K562 (cell line): ENCODE data around the gene CHCHD1. TPM values are rescaled to one million over a fixed set of nuclear protein-coding genes. Genes with fewer than 3 reads are reported as not detected.
A peak's percentile ranks its signal among the peaks of the same experiment; 100 is the strongest.

ENCODE experiments used
- ATAC-seq: fragments of 200-7000 bp; cut with Tn5 transposase; 3 replicates; pipeline ENCODE4 v1.9.1; 2020; ENCODE audit warnings: moderate library complexity
- BruUV-seq: library from RNA; stranded (reverse); fragments of 400-500 nt; replicated peaks from 2 replicates; lab custom pipeline; 2021; lab: Mats Ljungman, UMichigan
- CTCF ChIA-PET: fragments of 300-600 bp; formaldehyde crosslinking; extraction: SDS; loops from one replicate; lab custom pipeline; 2021; ENCODE audit warnings: low intra/inter-chr PET ratio; lab: Yijun Ruan, JAX
- POLR2A ChIA-PET: fragments of 300-600, 350-650 bp; sonication (Branson Sonifier 250); formaldehyde crosslinking; extraction: SDS; loops from one replicate; lab custom pipeline; 2021; ENCODE audit warnings: antibody characterized with exemption, inconsistent platforms; lab: Yijun Ruan, JAX
- DNase-seq, 4 experiments: peaks; one replicate each; pipeline versions ENCODE4 v3.0.0 to v3.0.0-alpha.2; 2011 to 2018; ENCODE audit warnings: low spot score in 3 of 4, mixed read lengths in 3 of 4; ENCODE audit errors: extremely low read depth in 1 of 4
- FAIRE-seq: peaks from 2 replicates; lab custom pipeline; 2011; peaks lifted over from hg19 to GRCh38; lab: Jason Lieb, UNC
- H2AFZ ChIP-seq: 2 replicates; pipeline ENCODE4 v1.6.0; 2011; ENCODE audit warnings: low read depth, low read length, control low read depth, inconsistent platforms
- H3K27ac ChIP-seq: fragments of 200-600 bp; 3 replicates; pipeline ENCODE4 v1.8.0; 2011; ENCODE audit warnings: low read depth, mild to moderate bottlenecking, control low read depth, inconsistent platforms, low read length, moderate library complexity, mixed read lengths; ENCODE audit errors: extremely low read depth
- H3K27me3 ChIP-seq, 2 experiments: fragments of 300-600 bp in 1 of 2; 2 replicates in 1 of 2; 3 replicates in 1 of 2; pipeline versions ENCODE4 v1.6.0 to v1.8.0; 2011; ENCODE audit warnings: inconsistent platforms in 2 of 2, low read length in 2 of 2, mild to moderate bottlenecking in 1 of 2, mixed read lengths in 1 of 2, moderate library complexity in 1 of 2; ENCODE audit not compliant: control insufficient read depth in 2 of 2, insufficient read depth in 2 of 2
- H3K36me3 ChIP-seq: fragments of 300-600 bp; 3 replicates; pipeline ENCODE4 v1.8.0; 2011; ENCODE audit warnings: mild to moderate bottlenecking, low read length, inconsistent platforms; ENCODE audit not compliant: control insufficient read depth, insufficient read depth
- H3K4me1 ChIP-seq, 2 experiments: fragments of 200-600 bp in 1 of 2; replicated peaks in 1 of 2; 2 replicates in 1 of 2; 3 replicates in 1 of 2; pipeline versions ENCODE4 v1.5.1 to v1.8.0; 2011; ENCODE audit warnings: inconsistent platforms in 2 of 2, low read length in 2 of 2, mild to moderate bottlenecking in 1 of 2, mixed read lengths in 1 of 2, moderate library complexity in 1 of 2; ENCODE audit not compliant: control insufficient read depth in 2 of 2, insufficient read depth in 2 of 2
- H3K4me2 ChIP-seq: 2 replicates; pipeline ENCODE4 v1.6.1; 2011; ENCODE audit warnings: low read length, control low read depth, inconsistent platforms, mixed read lengths; ENCODE audit not compliant: insufficient read depth
- H3K4me3 ChIP-seq: fragments of 200-600 bp; sonication (generic), shearing (Covaris generic); 2 replicates; pipeline ENCODE4 v1.5.1; 2016; ENCODE audit warnings: control low read depth, inconsistent platforms
- H3K79me2 ChIP-seq: fragments of 200-600 bp; 3 replicates; pipeline ENCODE4 v1.8.0; 2011; ENCODE audit warnings: low read length, inconsistent platforms; ENCODE audit not compliant: control insufficient read depth, insufficient read depth
- H3K9ac ChIP-seq, 2 experiments: 2 replicates each; pipeline versions ENCODE4 v1.6.0 to v1.6.1; 2011; ENCODE audit warnings: low read depth in 2 of 2, low read length in 2 of 2, control low read depth in 1 of 2, inconsistent platforms in 1 of 2, mild to moderate bottlenecking in 1 of 2, mixed read lengths in 1 of 2; ENCODE audit not compliant: insufficient read depth in 1 of 2
- H3K9me1 ChIP-seq: one replicate; pipeline ENCODE4 v1.6.0; 2011; ENCODE audit warnings: inconsistent platforms, mild to moderate bottlenecking, low read length, moderate library complexity; ENCODE audit not compliant: control insufficient read depth, insufficient read depth
- H3K9me3 ChIP-seq: replicated peaks from 2 replicates; pipeline ENCODE4 v1.5.1; 2011; ENCODE audit warnings: low read depth, low read length, inconsistent platforms; ENCODE audit not compliant: control insufficient read depth, insufficient read depth
- H4K20me1 ChIP-seq: replicated peaks from 2 replicates; pipeline ENCODE4 v1.6.1; 2011; ENCODE audit warnings: low read length, inconsistent platforms, mixed read lengths; ENCODE audit not compliant: control insufficient read depth, insufficient read depth
- BRCA1 ChIP-seq, 2 experiments: fragments of 450-650 bp in 1 of 2; sonication (generic) in 1 of 2; formaldehyde crosslinking in 1 of 2; IDR thresholded peaks; 2 replicates each; pipeline versions ENCODE4 v1.5.0 to v1.6.1; 2017 to 2020; ENCODE audit warnings: mild to moderate bottlenecking in 1 of 2, missing genetic modification reagents in 1 of 2
- CBX3 ChIP-seq, 2 experiments: IDR thresholded peaks; 1 replicate in 1 of 2; 2 replicates in 1 of 2; pipeline ENCODE4 v1.6.1; 2012; ENCODE audit warnings: inconsistent platforms in 2 of 2, low read length in 2 of 2, borderline replicate concordance in 1 of 2, control low read depth in 1 of 2
- DMBX1 ChIP-seq: fragments of 250-450 bp; sonication (Bioruptor Pico); IDR thresholded peaks from 2 replicates; pipeline ENCODE4 v1.8.0; 2022; ENCODE audit warnings: inconsistent platforms, mild to moderate bottlenecking, moderate library complexity, borderline replicate concordance
- MECOM ChIP-seq: fragments of 250-450 bp; sonication (Bioruptor Pico); IDR thresholded peaks from 2 replicates; pipeline ENCODE4 v1.8.0; 2022; ENCODE audit warnings: inconsistent platforms
- NFRKB ChIP-seq: fragments of 450-650 bp; IDR thresholded peaks from 2 replicates; pipeline ENCODE4 v1.6.1; 2016; ENCODE audit warnings: low read depth
- PRPF4 ChIP-seq: fragments of 200-400 bp; formaldehyde crosslinking; IDR thresholded peaks from one replicate; pipeline ENCODE4 v1.6.1; 2017; ENCODE audit warnings: low read length, low read depth, mild to moderate bottlenecking; ENCODE audit not compliant: insufficient read depth, poor library complexity, severe bottlenecking
- SIX5 ChIP-seq, 2 experiments: IDR thresholded peaks; 2 replicates each; pipeline ENCODE4 v1.6.1; 2011; ENCODE audit warnings: low read length in 2 of 2, borderline replicate concordance in 1 of 2, low read depth in 1 of 2, mild to moderate bottlenecking in 1 of 2, moderate library complexity in 1 of 2; ENCODE audit not compliant: insufficient read depth in 1 of 2
- STAT5A ChIP-seq: IDR thresholded peaks from 2 replicates; pipeline ENCODE4 v1.6.1; 2012; ENCODE audit warnings: low read length, inconsistent platforms, borderline replicate concordance
- THRAP3 ChIP-seq: fragments of 450-650 bp; IDR thresholded peaks from 2 replicates; pipeline ENCODE4 v1.6.1; 2016; ENCODE audit warnings: mild to moderate bottlenecking, inconsistent platforms, borderline replicate concordance
- ZFP30 ChIP-seq: fragments of 250-450 bp; sonication (Bioruptor Pico); IDR thresholded peaks from 2 replicates; pipeline ENCODE4 v1.8.0; 2022; ENCODE audit warnings: moderate library complexity, mild to moderate bottlenecking, inconsistent platforms, borderline replicate concordance
- WGBS: fragments of 100-300 bp; shearing (Covaris generic); methylation state at CpG from one replicate; pipeline ENCODE4 v1.1.6; 2016; ENCODE audit warnings: low coverage, mixed read lengths; ENCODE audit not compliant: insufficient coverage; ENCODE audit errors: missing lambda C conversion rate; 5-methylcytosine and 5-hydroxymethylcytosine counted together
- in situ Hi-C: fragments of 300-500 bp; cut with MboI; formaldehyde crosslinking; loops from 4 replicates; pipeline ENCODE4 v1.15.0; 2018; ENCODE audit warnings: inconsistent platforms, mixed read lengths
- intact Hi-C: fragments of 100-400 bp; cut with micrococcal nuclease; formaldehyde crosslinking; loops from 2 replicates; pipeline ENCODE4 v1.14.2; 2022
- polyA plus RNA-seq, 8 experiments: library from polyadenylated mRNA; depleted of rRNA in 4 of 8; stranded (reverse) in 5 of 8; unstranded in 3 of 8; fragments of >200 nt; fragmentation: Nextera tagmentation in 2 of 8; fragmentation: Illumina TruSeq in 1 of 8; extraction: Ambion mirVana in 2 of 8; extraction: Trizol in 1 of 8; gene quantifications; 2 replicates each; pipeline versions ENCODE4 v1.2.1 to v1.2.3, GENCODE V29; 2011 to 2014; ENCODE audit warnings: inconsistent platforms in 1 of 8, missing spikeins in 1 of 8
- total RNA-seq, 7 experiments: library from RNA; depleted of rRNA in 6 of 7; stranded (reverse); fragments of >200 nt in 6 of 7; fragmentation: Illumina TruSeq in 2 of 7; extraction: Trizol in 2 of 7; gene quantifications; 2 replicates each; pipeline versions ENCODE4 v1.2.1 to v1.2.3, GENCODE V29; 2011 to 2021; ENCODE audit warnings: low replicate concordance in 1 of 7
- TF ChIP-seq, protein P1 (sequence below): sonication (generic); formaldehyde crosslinking; IDR thresholded peaks from 2 replicates; pipeline ENCODE4 v1.8.1; 2023; ENCODE audit warnings: missing genetic modification reagents, mild to moderate bottlenecking, borderline replicate concordance
- TF ChIP-seq, protein P2 (sequence below): fragments of 250-450 bp; sonication (Bioruptor Pico); IDR thresholded peaks from 2 replicates; pipeline ENCODE4 v1.5.0; 2020; ENCODE audit warnings: mild to moderate bottlenecking
- TF ChIP-seq, protein P3 (sequence below): fragments of 250-450 bp; sonication (Bioruptor Pico); IDR thresholded peaks from 2 replicates; pipeline ENCODE4 v1.8.0; 2021; ENCODE audit warnings: mild to moderate bottlenecking, moderate library complexity

Gene CHCHD1
- total and polyA plus RNA-seq, 9 of the 15 experiments (the other 6 are each of a cell fraction or from before 2014, with no cell fraction given): 52.9 to 126 (median 83.4) TPM

DNA sequence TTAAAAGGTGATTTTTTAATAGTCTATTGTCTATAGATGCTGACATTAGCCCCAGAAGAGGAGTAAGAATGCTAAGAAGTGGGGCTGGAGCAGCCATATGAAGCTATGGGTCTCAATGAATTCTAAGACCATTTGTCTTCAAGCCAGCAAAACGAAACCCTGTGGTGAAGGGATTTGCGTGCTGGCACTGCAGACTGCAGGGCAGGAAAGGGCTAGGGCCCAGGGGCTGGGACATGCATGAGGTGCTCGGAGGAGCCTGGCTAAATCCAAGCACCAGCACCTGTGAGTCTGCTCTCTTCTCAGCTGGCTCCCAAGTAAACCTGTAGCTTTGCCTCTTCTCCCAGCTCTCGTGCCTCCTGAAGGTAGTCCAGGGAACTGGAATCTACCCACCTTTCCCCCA lies 30.8 kb downstream of the CHCHD1 start:
- H3K4me2 ChIP-seq: no peak overlapping the region
- peaks cover 13% of the 10 kb centered on the region for H3K79me2 ChIP-seq
- H3K9me3 ChIP-seq: no peaks in the 10 kb centered on the region
- FAIRE-seq: no peak
- H3K27me3 ChIP-seq: no peaks in the 10 kb centered on the region
- H3K4me3 ChIP-seq: no peak overlapping the region
- no peak overlapping the region for H2AFZ ChIP-seq
- CTCF ChIA-PET: no interaction called here
- intact Hi-C loops (no loop called here), in situ Hi-C loops (no loop called here)
- peaks cover 46 to 55% of the 10 kb centered on the region in 2 experiments for H3K4me1 ChIP-seq
- no peaks in the 10 kb centered on the region for H3K9me1 ChIP-seq
- 85% methylated on average over 4 of the region's 4 CpGs for WGBS
- POLR2A ChIA-PET: interaction anchor here (0.7 to 2.7 kb wide), 2 partner anchors 10 to 159 kb away, joined by 3 to 8 read pairs; no protein-coding TSS in a partner anchor
- no peak overlapping the region for H3K27ac ChIP-seq
- no peaks in the 10 kb centered on the region for H4K20me1 ChIP-seq
- no peak for ATAC-seq
- BruUV-seq: no TSS peak
- peak overlapping the region in 1 of 2 experiments; percentile 73; a peak in 1 of 4 replicates for H3K9ac ChIP-seq
- no peak for DNase-seq
- H3K36me3 ChIP-seq: peaks cover 43% of the 10 kb centered on the region; the same call in 1 of the 3 replicates
- no peak for TF ChIP-seq THRAP3
- no peak for TF ChIP-seq NFRKB
- TF ChIP-seq, protein P1, sequence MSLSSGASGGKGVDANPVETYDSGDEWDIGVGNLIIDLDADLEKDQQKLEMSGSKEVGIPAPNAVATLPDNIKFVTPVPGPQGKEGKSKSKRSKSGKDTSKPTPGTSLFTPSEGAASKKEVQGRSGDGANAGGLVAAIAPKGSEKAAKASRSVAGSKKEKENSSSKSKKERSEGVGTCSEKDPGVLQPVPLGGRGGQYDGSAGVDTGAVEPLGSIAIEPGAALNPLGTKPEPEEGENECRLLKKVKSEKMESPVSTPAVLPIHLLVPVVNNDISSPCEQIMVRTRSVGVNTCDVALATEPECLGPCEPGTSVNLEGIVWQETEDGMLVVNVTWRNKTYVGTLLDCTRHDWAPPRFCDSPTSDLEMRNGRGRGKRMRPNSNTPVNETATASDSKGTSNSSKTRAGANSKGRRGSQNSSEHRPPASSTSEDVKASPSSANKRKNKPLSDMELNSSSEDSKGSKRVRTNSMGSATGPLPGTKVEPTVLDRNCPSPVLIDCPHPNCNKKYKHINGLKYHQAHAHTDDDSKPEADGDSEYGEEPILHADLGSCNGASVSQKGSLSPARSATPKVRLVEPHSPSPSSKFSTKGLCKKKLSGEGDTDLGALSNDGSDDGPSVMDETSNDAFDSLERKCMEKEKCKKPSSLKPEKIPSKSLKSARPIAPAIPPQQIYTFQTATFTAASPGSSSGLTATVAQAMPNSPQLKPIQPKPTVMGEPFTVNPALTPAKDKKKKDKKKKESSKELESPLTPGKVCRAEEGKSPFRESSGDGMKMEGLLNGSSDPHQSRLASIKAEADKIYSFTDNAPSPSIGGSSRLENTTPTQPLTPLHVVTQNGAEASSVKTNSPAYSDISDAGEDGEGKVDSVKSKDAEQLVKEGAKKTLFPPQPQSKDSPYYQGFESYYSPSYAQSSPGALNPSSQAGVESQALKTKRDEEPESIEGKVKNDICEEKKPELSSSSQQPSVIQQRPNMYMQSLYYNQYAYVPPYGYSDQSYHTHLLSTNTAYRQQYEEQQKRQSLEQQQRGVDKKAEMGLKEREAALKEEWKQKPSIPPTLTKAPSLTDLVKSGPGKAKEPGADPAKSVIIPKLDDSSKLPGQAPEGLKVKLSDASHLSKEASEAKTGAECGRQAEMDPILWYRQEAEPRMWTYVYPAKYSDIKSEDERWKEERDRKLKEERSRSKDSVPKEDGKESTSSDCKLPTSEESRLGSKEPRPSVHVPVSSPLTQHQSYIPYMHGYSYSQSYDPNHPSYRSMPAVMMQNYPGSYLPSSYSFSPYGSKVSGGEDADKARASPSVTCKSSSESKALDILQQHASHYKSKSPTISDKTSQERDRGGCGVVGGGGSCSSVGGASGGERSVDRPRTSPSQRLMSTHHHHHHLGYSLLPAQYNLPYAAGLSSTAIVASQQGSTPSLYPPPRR: no peak
- TF ChIP-seq PRPF4: no peak
- no peak for TF ChIP-seq MECOM (CRISPR knock-in tag)
- no peak for TF ChIP-seq SIX5 (IDR thresholded peaks at IDR 0.05; ENCODE audit: borderline replicate concordance in 1 of 2, insufficient read depth in 1 of 2, low read depth in 1 of 2, low read length in 2 of 2)
- TF ChIP-seq, protein P2, sequence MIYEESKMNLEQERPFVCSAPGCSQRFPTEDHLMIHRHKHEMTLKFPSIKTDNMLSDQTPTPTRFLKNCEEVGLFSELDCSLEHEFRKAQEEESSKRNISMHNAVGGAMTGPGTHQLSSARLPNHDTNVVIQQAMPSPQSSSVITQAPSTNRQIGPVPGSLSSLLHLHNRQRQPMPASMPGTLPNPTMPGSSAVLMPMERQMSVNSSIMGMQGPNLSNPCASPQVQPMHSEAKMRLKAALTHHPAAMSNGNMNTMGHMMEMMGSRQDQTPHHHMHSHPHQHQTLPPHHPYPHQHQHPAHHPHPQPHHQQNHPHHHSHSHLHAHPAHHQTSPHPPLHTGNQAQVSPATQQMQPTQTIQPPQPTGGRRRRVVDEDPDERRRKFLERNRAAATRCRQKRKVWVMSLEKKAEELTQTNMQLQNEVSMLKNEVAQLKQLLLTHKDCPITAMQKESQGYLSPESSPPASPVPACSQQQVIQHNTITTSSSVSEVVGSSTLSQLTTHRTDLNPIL (CRISPR knock-in tag): no peak
- TF ChIP-seq STAT5A: no peak
- TF ChIP-seq BRCA1 (IDR thresholded peaks at IDR 0.05): no peak
- TF ChIP-seq BRCA1 (CRISPR knock-in tag; IDR thresholded peaks at IDR 0.05): no peak
- no peak for TF ChIP-seq CBX3 (IDR thresholded peaks at IDR 0.05; ENCODE audit: borderline replicate concordance in 1 of 2, low read length in 2 of 2)
- TF ChIP-seq DMBX1 (CRISPR knock-in tag): no peak
- TF ChIP-seq ZFP30 (CRISPR knock-in tag): no peak
- TF ChIP-seq, protein P3, sequence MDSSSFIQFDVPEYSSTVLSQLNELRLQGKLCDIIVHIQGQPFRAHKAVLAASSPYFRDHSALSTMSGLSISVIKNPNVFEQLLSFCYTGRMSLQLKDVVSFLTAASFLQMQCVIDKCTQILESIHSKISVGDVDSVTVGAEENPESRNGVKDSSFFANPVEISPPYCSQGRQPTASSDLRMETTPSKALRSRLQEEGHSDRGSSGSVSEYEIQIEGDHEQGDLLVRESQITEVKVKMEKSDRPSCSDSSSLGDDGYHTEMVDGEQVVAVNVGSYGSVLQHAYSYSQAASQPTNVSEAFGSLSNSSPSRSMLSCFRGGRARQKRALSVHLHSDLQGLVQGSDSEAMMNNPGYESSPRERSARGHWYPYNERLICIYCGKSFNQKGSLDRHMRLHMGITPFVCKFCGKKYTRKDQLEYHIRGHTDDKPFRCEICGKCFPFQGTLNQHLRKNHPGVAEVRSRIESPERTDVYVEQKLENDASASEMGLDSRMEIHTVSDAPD (CRISPR knock-in tag): no peak
